VCaP (cell line): ENCODE measurements around the gene TMEM252.

ENCODE experiments used
- H3K27ac ChIP-seq: fragments of 450-650 bp; 2 replicates; pipeline ENCODE4 v1.5.1; 2017
- CTCF ChIP-seq: fragments of 450-650 bp; conservative IDR thresholded peaks from 2 replicates; pipeline ENCODE4 v1.5.1; 2017; ENCODE audit warnings: mild to moderate bottlenecking, moderate library complexity

TMEM252 gene

GRCh38 chr9:68574150-68574549, 33.5 kb upstream of the TMEM252 start:
- TF ChIP-seq CTCF: peak; percentile 64
- no peak overlapping the region for H3K27ac ChIP-seq

DNA sequence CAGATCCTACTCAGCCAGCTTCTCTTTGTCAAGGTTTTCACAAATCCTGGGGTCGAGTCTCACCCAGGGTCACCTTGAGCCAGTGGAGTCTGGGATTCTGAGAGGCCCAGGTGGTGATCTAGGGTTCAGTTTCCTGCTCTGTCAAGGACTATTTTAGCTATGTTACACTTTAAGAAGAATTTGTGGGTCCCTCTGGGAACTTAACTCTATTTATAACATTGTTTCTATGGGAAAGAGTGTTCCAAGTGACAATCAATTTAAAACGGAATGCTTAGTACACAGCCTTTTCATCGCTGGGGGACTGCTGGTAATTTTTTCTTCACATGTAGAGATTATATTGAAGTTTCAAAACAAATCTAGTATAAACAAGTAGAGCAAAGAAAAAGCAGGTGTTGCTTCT, 26.9 kb upstream of the TMEM252 start:
- no peak for TF ChIP-seq CTCF
- no peak overlapping the region for H3K27ac ChIP-seq

DNA sequence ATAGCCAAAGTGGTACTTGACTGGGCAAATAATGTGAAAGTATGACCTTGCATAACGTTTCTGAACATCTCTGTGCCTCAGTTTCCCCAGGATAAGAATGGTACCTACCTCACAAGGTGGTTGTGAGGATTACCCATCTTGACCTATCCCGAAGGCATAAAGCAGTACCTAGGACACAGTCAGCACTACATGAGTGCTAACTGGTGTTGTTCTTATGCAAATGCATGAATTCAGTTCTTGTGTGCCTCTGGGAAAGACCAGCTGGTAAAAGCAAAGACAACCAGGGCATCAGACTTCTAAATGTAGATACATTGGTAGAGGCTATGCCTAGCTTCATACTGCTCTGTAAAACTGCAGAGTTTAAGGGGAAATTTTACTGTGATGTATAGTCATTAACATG, 21.8 kb upstream of the TMEM252 start:
- H3K27ac ChIP-seq: no peak overlapping the region

DNA sequence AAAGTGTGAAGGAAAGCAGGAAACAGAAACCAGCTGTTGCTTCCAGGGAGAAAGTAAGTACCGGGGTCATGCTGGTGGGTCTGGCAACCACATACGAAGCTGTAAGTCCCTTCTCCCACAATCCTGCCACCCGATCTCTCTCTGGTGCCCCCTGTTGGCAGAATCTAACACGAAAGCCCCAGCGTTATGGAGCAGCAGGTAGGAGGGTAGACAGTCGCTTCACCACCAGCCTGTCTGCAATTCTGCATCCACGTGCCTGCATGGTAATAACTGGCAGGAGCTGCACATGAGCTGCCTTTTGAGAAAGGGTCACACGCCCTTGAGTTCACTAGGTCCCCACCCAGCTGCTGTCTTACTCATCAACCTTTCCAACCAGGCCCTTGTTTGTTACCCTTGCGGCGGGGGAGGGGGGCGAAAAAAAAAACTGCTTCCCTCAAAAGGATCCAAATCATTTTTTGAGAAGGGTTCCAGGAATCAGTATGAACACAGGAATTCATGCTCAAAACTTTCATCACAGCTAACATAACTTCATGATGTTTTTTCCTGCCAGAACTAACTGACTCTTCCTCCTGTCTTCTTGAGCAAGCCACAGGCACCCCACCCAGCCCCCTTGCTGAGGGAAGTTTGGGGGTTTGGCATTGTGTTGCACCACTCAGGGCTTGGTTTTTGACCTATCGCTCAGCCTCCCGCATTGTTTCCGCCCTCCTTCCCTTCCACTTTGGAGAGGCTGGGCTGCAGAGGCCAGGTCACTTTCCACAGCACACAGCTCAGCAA, 19.6 kb upstream of the TMEM252 start:
- TF ChIP-seq CTCF: peak; percentile 22; the same call in 1 of the 2 replicates
- no peak overlapping the region for H3K27ac ChIP-seq

More for the DNA sequence above, 21.8 kb upstream of the TMEM252 start:
- no peak for TF ChIP-seq CTCF

GRCh38 chr9:68558545-68558944, 17.9 kb upstream of the TMEM252 start:
- no peak overlapping the region for H3K27ac ChIP-seq

GRCh38 chr9:68555437-68556150, 14.9 kb upstream of the TMEM252 start:
- no peak overlapping the region for H3K27ac ChIP-seq
- no peak for TF ChIP-seq CTCF

More at GRCh38 chr9:68558545-68558944, 17.9 kb upstream of the TMEM252 start:
- no peak for TF ChIP-seq CTCF

- no peak for TF ChIP-seq CTCF
- H3K27ac ChIP-seq: no peak overlapping the region
Measured at GRCh38 chr9:68552700-68553476, 12.2 kb upstream of the TMEM252 start.
